ENCODE results near the gene FKBP8. TPM values are rescaled to one million over a fixed set of nuclear protein-coding genes. Genes with fewer than 3 reads are reported as not detected.
A peak's percentile ranks its signal among the peaks of the same experiment; 100 is the strongest.

FKBP8 gene
- total RNA-seq, 2 experiments from 2014 or later: 147 to 152 TPM

- peak in 1 of 14 experiments; percentile 29 for DNase-seq
- no peak overlapping the region for H3K4me3 ChIP-seq (ENCODE audit: low read length)
- no peak for ATAC-seq (ENCODE audit: poor library complexity)
- Mint-ChIP-seq H3K9me3 (no peaks in the 10 kb centered on the region), H3K4me1 (ENCODE audit: low read depth) (peaks cover 67% of the 10 kb centered on the region), H3K4me3 (no peak overlapping the region), H3K36me3 (ENCODE audit: low read depth) (no peaks in the 10 kb centered on the region), H3K27me3 (no peaks in the 10 kb centered on the region), H3K27ac (no peak overlapping the region)
- H3K27ac ChIP-seq (ENCODE audit: low read depth in 1 of 2, low read length in 2 of 2): no peak overlapping the region
- TF ChIP-seq, protein P1, sequence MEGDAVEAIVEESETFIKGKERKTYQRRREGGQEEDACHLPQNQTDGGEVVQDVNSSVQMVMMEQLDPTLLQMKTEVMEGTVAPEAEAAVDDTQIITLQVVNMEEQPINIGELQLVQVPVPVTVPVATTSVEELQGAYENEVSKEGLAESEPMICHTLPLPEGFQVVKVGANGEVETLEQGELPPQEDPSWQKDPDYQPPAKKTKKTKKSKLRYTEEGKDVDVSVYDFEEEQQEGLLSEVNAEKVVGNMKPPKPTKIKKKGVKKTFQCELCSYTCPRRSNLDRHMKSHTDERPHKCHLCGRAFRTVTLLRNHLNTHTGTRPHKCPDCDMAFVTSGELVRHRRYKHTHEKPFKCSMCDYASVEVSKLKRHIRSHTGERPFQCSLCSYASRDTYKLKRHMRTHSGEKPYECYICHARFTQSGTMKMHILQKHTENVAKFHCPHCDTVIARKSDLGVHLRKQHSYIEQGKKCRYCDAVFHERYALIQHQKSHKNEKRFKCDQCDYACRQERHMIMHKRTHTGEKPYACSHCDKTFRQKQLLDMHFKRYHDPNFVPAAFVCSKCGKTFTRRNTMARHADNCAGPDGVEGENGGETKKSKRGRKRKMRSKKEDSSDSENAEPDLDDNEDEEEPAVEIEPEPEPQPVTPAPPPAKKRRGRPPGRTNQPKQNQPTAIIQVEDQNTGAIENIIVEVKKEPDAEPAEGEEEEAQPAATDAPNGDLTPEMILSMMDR (IDR thresholded peaks at IDR 0.05): no peak
- H3K27me3 ChIP-seq (ENCODE audit: control insufficient read depth in 1 of 2, insufficient read depth in 2 of 2, low read length in 2 of 2): no peaks in the 10 kb centered on the region
- peaks cover 4% of the 10 kb centered on the region for H3K36me3 ChIP-seq (ENCODE audit: insufficient read depth, low read length)
- H3K4me1 ChIP-seq (ENCODE audit: insufficient read depth, low read length): peaks cover 90% of the 10 kb centered on the region
- intact Hi-C loops (cut with DNase I, micrococcal nuclease): no loop called here
- ChIA-PET POLR2A (no interaction called here), CTCF (interaction anchor here (2.5 kb wide), 1 partner anchor 37 kb away, joined by 10 read pairs; no protein-coding TSS in a partner anchor)
- no peaks in the 10 kb centered on the region for H3K9me3 ChIP-seq (ENCODE audit: control insufficient read depth in 1 of 2, insufficient read depth in 1 of 2, low read length in 2 of 2)
These were observed 60.1 kb downstream of the FKBP8 start for GRCh38 chr19:18483119-18483890.

Other genes with a start within 250 kb of the FKBP8 start
- 10 to 100 TPM; 40.2 to 47.4 TPM for gene LSM4, start 220.5 kb downstream of the FKBP8 start, total RNA-seq
- gene PGPEP1, start 203.0 kb downstream of the FKBP8 start, total RNA-seq: 10 to 100 TPM; 24.4 to 25.9 TPM
- gene GDF15, start 157.4 kb downstream of the FKBP8 start, total RNA-seq: not detected
- gene LRRC25, start 146.0 kb downstream of the FKBP8 start, total RNA-seq: under 1 TPM; 0.82 to 0.92 TPM
- gene SSBP4, start 124.2 kb downstream of the FKBP8 start, total RNA-seq: 10 to 100 TPM; 44.0 to 50.9 TPM
- gene ISYNA1, start 105.4 kb downstream of the FKBP8 start, total RNA-seq: 10 to 100 TPM; 34.1 to 41.3 TPM
- 10 to 100 TPM; 46.2 to 46.8 TPM for gene ELL, start 21.5 kb downstream of the FKBP8 start, total RNA-seq
- 10 to 100 TPM; 64.2 to 66.9 TPM for gene KXD1, start 14.3 kb upstream of the FKBP8 start, total RNA-seq
- 1,000 to 10,000 TPM; 2,255 to 2,378 TPM for gene UBA52, start 28.3 kb upstream of the FKBP8 start, total RNA-seq
- gene REX1BD, start 45.2 kb upstream of the FKBP8 start, total RNA-seq: 10 to 100 TPM; 88.4 to 88.9 TPM
- not detected for gene CRLF1, start 63.2 kb upstream of the FKBP8 start, total RNA-seq
- gene TMEM59L, start 69.3 kb upstream of the FKBP8 start, total RNA-seq: under 1 TPM; 0.25 to 0.27 TPM
- 10 to 100 TPM; 13.7 to 19.0 TPM for gene KLHL26, start 93.5 kb upstream of the FKBP8 start, total RNA-seq
- 10 to 100 TPM; 11.8 to 12.2 TPM for gene CRTC1, start 140.1 kb upstream of the FKBP8 start, total RNA-seq
- gene COMP, start 247.7 kb upstream of the FKBP8 start, total RNA-seq: not detected